Right lobe of liver (tissue), 6 donors: ENCODE measurements around the gene COQ7. TPM values are rescaled to one million over a fixed set of nuclear protein-coding genes. Genes with fewer than 3 reads are reported as not detected.

ENCODE experiments used
- ATAC-seq, 4 donors: fragments of 200-7000 bp; cut with Tn5 transposase; one replicate each; pipeline ENCODE4 v1.9.1; 2020; ENCODE audit warnings: mild to moderate bottlenecking in 4 of 4, moderate library complexity in 4 of 4
- DNase-seq, 3 donors: peaks; one replicate each; pipeline ENCODE4 v3.0.0-alpha.2; 2020
- H3K27ac ChIP-seq, 3 donors: fragments of 200-600 bp; one replicate each; pipeline ENCODE4 v1.8.0; 2022
- H3K27me3 ChIP-seq, 2 donors: fragments of 200-600 bp; one replicate each; pipeline ENCODE4 v1.8.0; 2022
- H3K36me3 ChIP-seq, 4 donors: fragments of 200-600 bp; sonication (generic) in 1 of 4; one replicate each; pipeline versions ENCODE4 v1.5.1 to v1.8.0; 2017 to 2022; ENCODE audit warnings: control low read depth in 1 of 4
- H3K4me1 ChIP-seq, 4 donors: fragments of 200-600 bp; sonication (generic) in 1 of 4; one replicate each; pipeline versions ENCODE4 v1.5.1 to v1.8.0; 2017 to 2022; ENCODE audit warnings: control low read depth in 1 of 4
- H3K4me3 ChIP-seq, 3 donors: fragments of 200-600 bp; one replicate each; pipeline ENCODE4 v1.8.0; 2022
- H3K9me3 ChIP-seq, 4 donors: fragments of 200-600 bp; sonication (generic) in 1 of 4; one replicate each; pipeline versions ENCODE4 v1.5.1 to v1.8.0; 2017 to 2022; ENCODE audit warnings: control low read depth in 1 of 4
- POLR2A ChIP-seq: fragments of 450-650 bp; IDR thresholded peaks from one replicate; pipeline ENCODE4 v1.6.1; 2017; ENCODE audit warnings: antibody characterized with exemption, mild to moderate bottlenecking
- WGBS: methylation state at CpG from one replicate; pipeline ENCODE4 v1.1.6; 2018; ENCODE audit warnings: low coverage, low lambda C conversion rate; ENCODE audit not compliant: insufficient coverage; ENCODE audit errors: missing lambda C conversion rate; 5-methylcytosine and 5-hydroxymethylcytosine counted together
- intact Hi-C, 2 donors: fragments of 100-400 bp; cut with DNase I; formaldehyde crosslinking; loops; one replicate each; pipeline versions ENCODE4 v1.11.2 to v1.14.1; 2022
- total RNA-seq, 6 experiments: library from RNA; depleted of rRNA in 2 of 6; stranded (reverse); fragments of >200 nt in 2 of 6; fragmentation: NEBNext Ultra II Directional in 3 of 6; extraction: Animal tissue kit (Norgen Biotek cat#: 25700) in 3 of 6; gene quantifications; one replicate each; pipeline versions ENCODE4 v1.1.0 to v1.2.4, GENCODE V29; 2016 to 2023
- TF ChIP-seq, protein P1 (sequence below), 4 donors: fragments of 200-600 bp in 3 of 4; fragments of 450-650 bp in 1 of 4; IDR thresholded peaks; one replicate each; pipeline versions ENCODE4 v1.5.1 to v1.8.0; 2016 to 2022; ENCODE audit warnings: antibody characterized with exemption in 4 of 4, mild to moderate bottlenecking in 2 of 4
- donor health status: DM: no; HTN: yes; CAD: no.
- donor health status: DM: no; HTN: no; CAD: no.
- donor health status: DM: no; HTN: no; CAD: no.
- donor health status: DM: no; HTN: yes; CAD: no.
- donor health status: DM: no; HTN: yes; CAD: no.

Gene COQ7
- total RNA-seq, 6 experiments from 2014 or later, result 7.9 to 11.3 (median 9.9) TPM

DNA sequence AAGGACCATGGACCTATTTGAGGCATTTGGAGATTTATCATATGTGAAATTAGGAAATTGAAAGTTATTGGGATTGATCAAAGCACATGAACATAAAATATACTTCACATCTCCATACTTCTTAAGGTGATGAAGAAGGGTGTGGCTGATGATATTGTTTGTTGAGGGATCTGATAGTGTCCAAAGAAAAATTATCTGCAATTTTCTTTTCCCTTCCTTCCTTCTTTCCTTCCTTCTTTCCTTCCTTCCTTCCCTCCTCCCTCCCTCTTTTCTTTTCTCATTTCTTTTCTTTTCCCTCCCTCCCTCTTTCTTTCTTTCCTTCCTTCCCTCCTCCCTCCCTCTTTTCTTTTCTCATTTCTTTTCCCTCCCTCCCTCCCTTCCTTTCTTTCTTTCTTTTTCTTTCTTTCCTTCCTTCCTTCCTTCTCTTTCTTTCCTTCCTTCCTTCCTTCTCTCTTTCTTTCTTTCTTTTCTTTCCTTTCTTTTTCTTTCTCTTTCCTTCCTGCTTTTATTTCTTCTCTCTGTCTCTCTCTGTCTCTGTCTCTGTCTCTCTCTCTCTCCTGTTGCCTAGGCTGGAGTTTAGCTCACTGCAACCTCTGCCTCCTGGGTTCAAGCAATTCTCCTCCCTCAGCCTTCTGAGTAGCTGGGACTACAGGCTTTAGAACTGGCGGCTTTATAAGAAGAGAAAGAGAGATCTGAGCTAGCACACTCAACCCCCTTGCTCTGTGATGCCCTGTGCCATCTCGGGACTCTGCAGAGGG is 25.4 kb downstream of the COQ7 start:
- no peak for DNase-seq
- peaks cover 0 to 12% (median 0%) of the 10 kb centered on the region in 4 donors for H3K4me1 ChIP-seq
- H3K36me3 ChIP-seq, result no peaks in the 10 kb centered on the region
- TF ChIP-seq POLR2A, result no peak
- TF ChIP-seq, protein P1, sequence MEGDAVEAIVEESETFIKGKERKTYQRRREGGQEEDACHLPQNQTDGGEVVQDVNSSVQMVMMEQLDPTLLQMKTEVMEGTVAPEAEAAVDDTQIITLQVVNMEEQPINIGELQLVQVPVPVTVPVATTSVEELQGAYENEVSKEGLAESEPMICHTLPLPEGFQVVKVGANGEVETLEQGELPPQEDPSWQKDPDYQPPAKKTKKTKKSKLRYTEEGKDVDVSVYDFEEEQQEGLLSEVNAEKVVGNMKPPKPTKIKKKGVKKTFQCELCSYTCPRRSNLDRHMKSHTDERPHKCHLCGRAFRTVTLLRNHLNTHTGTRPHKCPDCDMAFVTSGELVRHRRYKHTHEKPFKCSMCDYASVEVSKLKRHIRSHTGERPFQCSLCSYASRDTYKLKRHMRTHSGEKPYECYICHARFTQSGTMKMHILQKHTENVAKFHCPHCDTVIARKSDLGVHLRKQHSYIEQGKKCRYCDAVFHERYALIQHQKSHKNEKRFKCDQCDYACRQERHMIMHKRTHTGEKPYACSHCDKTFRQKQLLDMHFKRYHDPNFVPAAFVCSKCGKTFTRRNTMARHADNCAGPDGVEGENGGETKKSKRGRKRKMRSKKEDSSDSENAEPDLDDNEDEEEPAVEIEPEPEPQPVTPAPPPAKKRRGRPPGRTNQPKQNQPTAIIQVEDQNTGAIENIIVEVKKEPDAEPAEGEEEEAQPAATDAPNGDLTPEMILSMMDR (IDR thresholded peaks at IDR 0.05), result no peak
- H3K4me3 ChIP-seq, result no peak overlapping the region
- H3K9me3 ChIP-seq, result no peaks in the 10 kb centered on the region
- H3K27me3 ChIP-seq, result no peaks in the 10 kb centered on the region
- H3K27ac ChIP-seq, result no peak overlapping the region
- 44% methylated on average over 2 of the region's 2 CpGs for WGBS
- intact Hi-C loops, result no loop called here
- no peak for ATAC-seq

DNA sequence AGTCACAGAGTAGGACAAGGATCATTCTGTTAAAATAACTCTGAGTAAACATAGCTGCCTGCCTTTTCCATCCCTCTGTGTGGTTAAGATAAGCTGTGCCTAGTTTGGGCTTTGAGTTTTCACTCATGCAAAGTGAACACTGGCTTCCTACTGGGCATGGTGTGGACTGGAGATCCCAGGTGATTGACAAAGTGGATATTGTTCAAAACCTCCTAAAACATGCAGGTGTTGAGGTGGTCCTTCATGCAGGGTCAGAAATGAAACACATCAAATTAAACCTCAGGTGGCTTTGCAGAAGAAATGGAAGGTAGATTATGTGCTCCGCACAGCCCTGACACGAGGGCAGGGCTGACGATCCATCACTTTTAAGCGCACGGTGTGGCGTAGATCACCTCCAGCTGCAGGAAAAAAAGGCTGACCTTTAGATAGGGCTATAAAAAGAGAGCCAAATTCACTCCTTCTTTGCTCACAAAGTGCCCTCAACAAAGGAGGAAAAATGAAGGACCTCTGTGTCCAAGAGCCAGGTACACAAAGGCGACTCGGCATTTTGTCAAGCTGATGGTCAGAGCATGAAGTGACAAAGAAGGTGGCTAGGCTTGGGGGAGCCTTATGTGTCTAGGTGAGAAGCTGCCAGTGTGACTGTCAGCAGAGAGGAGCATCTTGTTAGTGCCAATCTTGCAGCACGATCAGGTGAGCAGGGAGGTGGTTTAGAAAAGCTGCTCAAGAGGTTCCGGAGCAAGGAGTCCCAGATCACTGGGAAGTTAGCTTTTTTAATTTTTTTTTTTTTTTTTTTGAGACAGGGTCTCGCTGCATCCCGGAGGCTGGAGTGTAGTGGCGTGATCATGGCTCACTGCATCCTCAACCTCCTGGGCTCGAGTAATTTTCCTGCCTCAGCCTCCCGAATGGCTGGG is 26.5 kb downstream of the COQ7 start:
- 72% methylated on average over 15 of the region's 15 CpGs for WGBS
- no peak overlapping the region for H3K4me3 ChIP-seq
- intact Hi-C loops, result no loop called here
- H3K27ac ChIP-seq, result no peak overlapping the region
- H3K36me3 ChIP-seq, result no peaks in the 10 kb centered on the region
- no peaks in the 10 kb centered on the region for H3K9me3 ChIP-seq
- TF ChIP-seq, protein P1 (IDR thresholded peaks at IDR 0.05), result no peak
- TF ChIP-seq POLR2A, result no peak
- H3K27me3 ChIP-seq, result no peaks in the 10 kb centered on the region
- ATAC-seq, result peak; percentile 61 to 89 (median 82)
- no peak for DNase-seq
- H3K4me1 ChIP-seq, result peaks cover 0 to 12% (median 0%) of the 10 kb centered on the region in 4 donors

DNA sequence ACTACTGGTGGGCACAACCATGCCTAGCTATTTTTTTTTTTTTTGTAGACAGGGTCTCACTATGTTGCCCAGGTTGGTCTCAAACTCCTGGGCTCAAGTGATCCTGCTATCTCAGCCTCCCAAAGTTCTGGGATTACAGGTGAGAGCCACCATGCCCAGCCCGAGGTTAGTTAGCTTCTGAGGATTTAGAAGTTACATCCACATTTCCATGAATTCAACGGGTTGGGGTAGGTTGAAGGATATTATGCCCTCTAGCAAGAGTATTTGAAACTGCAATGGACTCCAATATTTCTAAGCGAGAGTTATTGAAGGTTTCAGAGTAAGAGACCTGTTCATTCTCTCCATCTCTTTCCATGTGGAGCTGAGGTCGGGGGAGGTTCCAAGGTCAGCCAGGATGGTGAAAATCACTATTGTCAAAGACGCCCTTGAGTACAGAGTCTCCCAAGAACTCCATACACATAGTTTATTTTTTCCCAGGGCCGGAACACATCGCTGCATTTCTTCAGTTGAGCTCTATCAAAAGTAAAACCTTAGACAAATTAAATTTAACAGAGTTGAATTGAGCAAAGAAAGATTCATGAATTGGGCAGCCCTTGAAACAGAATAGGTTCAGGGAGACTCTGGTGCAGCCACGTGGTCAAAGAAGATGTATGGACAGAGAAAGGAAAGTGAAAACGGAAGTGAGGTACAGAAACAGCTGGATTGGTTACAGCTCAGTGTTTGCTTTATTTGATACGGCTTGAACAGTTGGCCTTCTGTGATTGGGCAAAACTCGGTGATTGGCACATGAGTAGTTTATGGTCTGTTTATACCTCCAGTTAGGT is 27.3 kb downstream of the COQ7 start:
- H3K27me3 ChIP-seq, result no peaks in the 10 kb centered on the region
- H3K27ac ChIP-seq, result no peak overlapping the region
- H3K4me1 ChIP-seq, result peaks cover 0 to 12% (median 0%) of the 10 kb centered on the region in 4 donors
- no peaks in the 10 kb centered on the region for H3K9me3 ChIP-seq
- H3K4me3 ChIP-seq, result no peak overlapping the region
- TF ChIP-seq, protein P1 (IDR thresholded peaks at IDR 0.05), result no peak
- no peak for TF ChIP-seq POLR2A
- no peaks in the 10 kb centered on the region for H3K36me3 ChIP-seq
- WGBS, result 46% methylated on average over 10 of the region's 11 CpGs
- peak; percentile 29 to 73 (median 54) for ATAC-seq
- DNase-seq, result no peak
- intact Hi-C loops, result no loop called here

DNA sequence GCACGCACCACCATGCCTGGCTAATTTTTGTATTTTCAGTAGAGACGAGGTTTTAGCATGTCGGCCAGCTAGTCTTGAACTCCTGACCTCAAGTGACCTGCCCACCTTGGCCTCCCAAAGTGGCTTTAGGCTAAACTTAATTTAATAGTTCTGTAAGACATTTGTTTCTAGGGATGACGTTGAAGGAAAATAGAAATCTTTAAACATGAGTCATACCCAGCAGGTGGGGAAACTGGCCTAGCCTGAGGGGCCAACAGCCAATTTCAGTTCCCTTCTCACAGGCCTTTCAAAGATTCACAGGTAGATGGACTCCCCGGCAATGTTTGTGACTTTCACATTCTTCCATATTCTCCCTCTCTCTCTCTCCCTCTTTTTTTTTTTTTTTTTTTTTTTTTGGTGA is 28.2 kb downstream of the COQ7 start:
- ATAC-seq (no peak), DNase-seq (no peak)
- Histone ChIP-seq H3K36me3 (no peaks in the 10 kb centered on the region), H3K27ac (no peak overlapping the region), H3K4me3 (no peak overlapping the region), H3K4me1 (peaks cover 0 to 12% (median 0%) of the 10 kb centered on the region in 4 donors), H3K27me3 (no peaks in the 10 kb centered on the region), H3K9me3 (no peaks in the 10 kb centered on the region)
- WGBS, result 82% methylated on average over 5 of the region's 5 CpGs
- intact Hi-C loops, result no loop called here
- TF ChIP-seq, protein P1 (IDR thresholded peaks at IDR 0.05), result no peak
- TF ChIP-seq POLR2A, result no peak
